RWPE1 (cell line): Measurements from ENCODE around the gene PKN1.
A peak's percentile ranks its signal among the peaks of the same experiment; 100 is the strongest.
"Not testable (repeated sequence)": the region's sequence is repeated elsewhere in the genome, so short reads cannot be mapped to it uniquely, and the experiment has no call there.

ENCODE experiments used
- CTCF ChIA-PET: fragments of 350-600 bp; sonication (Branson Sonifier 250); formaldehyde crosslinking; extraction: SDS; loops from one replicate; lab custom pipeline; 2021; lab: Yijun Ruan, JAX
- POLR2A ChIA-PET: fragments of 400-600 bp; formaldehyde crosslinking; extraction: SDS; loops from one replicate; lab custom pipeline; 2020; ENCODE audit warnings: antibody characterized with exemption; ENCODE audit not compliant: low non-redundant PET; lab: Yijun Ruan, JAX
- DNase-seq: peaks from one replicate; pipeline ENCODE4 v3.0.0; 2012; ENCODE audit warnings: low spot score
- H3K27ac ChIP-seq: fragments of 450-650 bp; 2 replicates; pipeline ENCODE4 v1.5.1; 2017
- CTCF ChIP-seq: fragments of 450-650 bp; conservative IDR thresholded peaks from 2 replicates; pipeline ENCODE4 v1.5.1; 2017; ENCODE audit warnings: low read depth, mild to moderate bottlenecking

The PKN1 gene

GRCh38 chr19:14497228-14497921 lies 64.3 kb downstream of the PKN1 start:
- no peak for TF ChIP-seq CTCF
- no peak for DNase-seq
- H3K27ac ChIP-seq = peak overlapping the region; percentile 87
- POLR2A ChIA-PET = interaction anchor here (0.6 to 1.6 kb wide), 4 partner anchors 9 to 75 kb away, joined by 3 to 6 read pairs (median 4); partner anchors contain the start of gene NDUFB7
- CTCF ChIA-PET = interaction anchor here (1.2 kb wide), 1 partner anchor 9 kb away, joined by 3 read pairs; no protein-coding TSS in a partner anchor

- POLR2A ChIA-PET = interaction anchor here (0.5 kb wide), 1 partner anchor 15 kb away, joined by 3 read pairs; no protein-coding TSS in a partner anchor
- TF ChIP-seq CTCF = no peak
- DNase-seq = no peak
- CTCF ChIA-PET = no interaction called here
- H3K27ac ChIP-seq = peak overlapping the region; percentile 71
Observed at GRCh38 chr19:14502334-14503092, 69.4 kb downstream of the PKN1 start.

- H3K27ac ChIP-seq = peak overlapping the region; percentile 100
- DNase-seq = no peak
- ChIA-PET POLR2A (no interaction called here), CTCF (no interaction called here)
- TF ChIP-seq CTCF = no peak
Observed at GRCh38 chr19:14503285-14503684, 70.2 kb downstream of the PKN1 start.

GRCh38 chr19:14504575-14504974 lies 71.5 kb downstream of the PKN1 start:
- CTCF ChIA-PET = interaction anchor here (0.5 to 0.8 kb wide), 4 partner anchors 13 to 204 kb away, joined by 3 to 7 read pairs (median 3); no protein-coding TSS in a partner anchor
- peak overlapping the region; percentile 100 for H3K27ac ChIP-seq
- not testable (repeated sequence) for DNase-seq
- POLR2A ChIA-PET = interaction anchor here (0.6 to 1.8 kb wide), 3 partner anchors 9 to 31 kb away, joined by 4 to 7 read pairs (median 5); partner anchors contain the start of gene DNAJB1

- TF ChIP-seq CTCF = peak; percentile 92
- ChIA-PET CTCF (interaction anchor here (0.6 to 1.0 kb wide), 9 partner anchors 8 to 540 kb away, joined by 3 to 9 read pairs (median 3); partner anchors contain the start of gene GIPC1), POLR2A (interaction anchor here (0.5 to 2.0 kb wide), 3 partner anchors 9 to 13 kb away, joined by 3 to 7 read pairs (median 6); partner anchors contain the start of gene DNAJB1)
- H3K27ac ChIP-seq = peak overlapping the region; percentile 100
- DNase-seq = peak; percentile 89
Observed at GRCh38 chr19:14505488-14506239, 72.6 kb downstream of the PKN1 start.

GRCh38 chr19:14507704-14508542 lies 74.8 kb downstream of the PKN1 start:
- TF ChIP-seq CTCF = no peak
- no peak for DNase-seq
- peak overlapping the region; percentile 100 for H3K27ac ChIP-seq
- CTCF ChIA-PET = interaction anchor here (0.7 kb wide), 1 partner anchor 9 kb away, joined by 3 read pairs; no protein-coding TSS in a partner anchor
- POLR2A ChIA-PET = interaction anchor here (0.7 kb wide), 2 partner anchors 49 to 644 kb away, joined by 3 to 9 read pairs; no protein-coding TSS in a partner anchor
